ENCODE data around the gene CXCL11. TPM values are rescaled to one million over a fixed set of nuclear protein-coding genes. Genes with fewer than 3 reads are reported as not detected.
"Not testable (repeated sequence)": the region's sequence is repeated elsewhere in the genome, so short reads cannot be mapped to it uniquely, and the experiment has no call there.

Gene CXCL11
- total RNA-seq, 1 donor from 2014 or later = not detected

GRCh38 chr4:76000279-76000678 lies 35.6 kb downstream of the CXCL11 start:
- Histone ChIP-seq H3F3A (ENCODE audit: low read depth) (no peaks in the 10 kb centered on the region), H3K79me2 (ENCODE audit: low read depth) (no peaks in the 10 kb centered on the region), H3K4me2 (no peak overlapping the region), H3K9me3 (ENCODE audit: low read depth) (no peaks in the 10 kb centered on the region), H3K27me3 (no peaks in the 10 kb centered on the region), H3K4me3 (no peak overlapping the region), H4K20me1 (ENCODE audit: low read depth) (no peaks in the 10 kb centered on the region), H3K9ac (no peak overlapping the region), H3K4me1 (no peaks in the 10 kb centered on the region), H3K27ac (no peak overlapping the region), H3K36me3 (no peaks in the 10 kb centered on the region), H2AFZ (replicated peaks) (no peak overlapping the region)
- no peaks in the 10 kb centered on the region for H3K36me3 Mint-ChIP-seq
- no peak for DNase-seq (ENCODE audit: low spot score)
- TF ChIP-seq CTCF (IDR thresholded peaks at IDR 0.05) (no peak), EZH2 (IDR thresholded peaks at IDR 0.05) (no peak)
- H3K4me3 Mint-ChIP-seq = no peak overlapping the region
- no peaks in the 10 kb centered on the region for H3K4me1 Mint-ChIP-seq
- H3K27ac Mint-ChIP-seq = no peak overlapping the region
- H3K9me3 Mint-ChIP-seq = no peaks in the 10 kb centered on the region
- no peaks in the 10 kb centered on the region for H3K27me3 Mint-ChIP-seq (ENCODE audit: insufficient read depth, low read depth)

DNA sequence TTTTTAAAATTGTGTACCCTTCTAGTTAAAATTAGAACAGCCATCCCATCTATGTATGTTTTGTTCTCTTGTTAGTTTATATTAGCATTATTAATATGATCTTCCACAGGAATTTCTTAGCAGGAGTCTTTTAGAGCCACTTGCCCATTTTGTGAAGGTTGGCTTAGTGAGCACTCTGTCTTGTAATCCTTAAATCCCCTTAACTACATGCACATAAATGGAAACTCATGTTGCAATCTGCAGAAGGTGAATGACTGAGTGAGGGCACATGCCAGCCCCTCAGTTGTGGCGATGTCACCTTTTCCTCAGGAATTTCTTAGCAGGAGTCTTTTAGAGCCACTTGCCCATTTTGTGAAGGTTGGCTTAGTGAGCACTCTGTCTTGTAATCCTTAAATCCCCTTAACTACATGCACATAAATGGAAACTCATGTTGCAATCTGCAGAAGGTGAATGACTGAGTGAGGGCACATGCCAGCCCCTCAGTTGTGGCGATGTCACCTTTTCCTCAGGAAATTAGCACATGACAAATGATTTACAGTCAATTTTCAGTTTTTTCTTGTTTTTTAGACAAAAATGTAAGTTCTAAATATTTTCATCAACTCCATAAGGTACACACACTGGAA lies 37.2 kb downstream of the CXCL11 start:
- H3K27ac Mint-ChIP-seq, H3K9me3 Mint-ChIP-seq: not testable (repeated sequence)

GRCh38 chr4:75997946-75998345 lies 37.9 kb downstream of the CXCL11 start:
- H3K27ac ChIP-seq = no peak overlapping the region
- H3K4me3 ChIP-seq = no peak overlapping the region
- no peaks in the 10 kb centered on the region for H3K36me3 ChIP-seq
- H3K27ac Mint-ChIP-seq = no peak overlapping the region
- H3K79me2 ChIP-seq (ENCODE audit: low read depth) = no peaks in the 10 kb centered on the region
- no peaks in the 10 kb centered on the region for H3K27me3 ChIP-seq
- no peak overlapping the region for H3K4me2 ChIP-seq
- no peaks in the 10 kb centered on the region for H4K20me1 ChIP-seq (ENCODE audit: low read depth)
- no peaks in the 10 kb centered on the region for H3K27me3 Mint-ChIP-seq (ENCODE audit: insufficient read depth, low read depth)
- no peaks in the 10 kb centered on the region for H3K4me1 ChIP-seq
- H3K9ac ChIP-seq = no peak overlapping the region
- H3F3A ChIP-seq (ENCODE audit: low read depth) = no peaks in the 10 kb centered on the region
- H3K4me3 Mint-ChIP-seq = no peak overlapping the region
- no peaks in the 10 kb centered on the region for H3K9me3 ChIP-seq (ENCODE audit: low read depth)
- H2AFZ ChIP-seq (replicated peaks) = no peak overlapping the region
- no peaks in the 10 kb centered on the region for H3K36me3 Mint-ChIP-seq
- H3K4me1 Mint-ChIP-seq = no peaks in the 10 kb centered on the region
- H3K9me3 Mint-ChIP-seq = no peaks in the 10 kb centered on the region
- DNase-seq (ENCODE audit: low spot score) = no peak
- no peak for TF ChIP-seq EZH2phosphoT487 (IDR thresholded peaks at IDR 0.05)
- no peak for TF ChIP-seq CTCF (IDR thresholded peaks at IDR 0.05)
- TF ChIP-seq EZH2 (IDR thresholded peaks at IDR 0.05) = no peak

More for the DNA sequence above, 37.2 kb downstream of the CXCL11 start:
- DNase-seq (ENCODE audit: low spot score); H2AFZ ChIP-seq (replicated peaks); H3K27ac ChIP-seq; H3K36me3 Mint-ChIP-seq; H3K36me3 ChIP-seq; H3K9me3 ChIP-seq (ENCODE audit: low read depth); H3K27me3 ChIP-seq; H3K27me3 Mint-ChIP-seq (ENCODE audit: insufficient read depth, low read depth); H4K20me1 ChIP-seq (ENCODE audit: low read depth); H3K4me1 ChIP-seq; H3K4me3 ChIP-seq; H3K4me1 Mint-ChIP-seq; H3K4me3 Mint-ChIP-seq; H3F3A ChIP-seq (ENCODE audit: low read depth); H3K9ac ChIP-seq; H3K79me2 ChIP-seq (ENCODE audit: low read depth); H3K4me2 ChIP-seq: not testable (repeated sequence)

GRCh38 chr4:75997081-75997480 lies 38.8 kb downstream of the CXCL11 start:
- Mint-ChIP-seq H3K27me3 (ENCODE audit: insufficient read depth, low read depth) (no peaks in the 10 kb centered on the region), H3K36me3 (no peaks in the 10 kb centered on the region), H3K9me3 (no peaks in the 10 kb centered on the region), H3K27ac (no peak overlapping the region), H3K4me3 (no peak overlapping the region), H3K4me1 (no peaks in the 10 kb centered on the region)
- H3K36me3 ChIP-seq = no peaks in the 10 kb centered on the region
- no peak overlapping the region for H3K27ac ChIP-seq
- H2AFZ ChIP-seq (replicated peaks) = no peak overlapping the region
- H3F3A ChIP-seq (ENCODE audit: low read depth) = no peaks in the 10 kb centered on the region
- no peak overlapping the region for H3K4me3 ChIP-seq
- no peak overlapping the region for H3K9ac ChIP-seq
- no peaks in the 10 kb centered on the region for H3K27me3 ChIP-seq
- no peaks in the 10 kb centered on the region for H4K20me1 ChIP-seq (ENCODE audit: low read depth)
- H3K4me1 ChIP-seq = no peaks in the 10 kb centered on the region
- no peak overlapping the region for H3K4me2 ChIP-seq
- TF ChIP-seq EZH2 (IDR thresholded peaks at IDR 0.05) (no peak), EZH2phosphoT487 (IDR thresholded peaks at IDR 0.05) (no peak), CTCF (IDR thresholded peaks at IDR 0.05) (no peak)
- H3K79me2 ChIP-seq (ENCODE audit: low read depth) = no peaks in the 10 kb centered on the region
- DNase-seq (ENCODE audit: low spot score) = no peak
- H3K9me3 ChIP-seq (ENCODE audit: low read depth) = no peaks in the 10 kb centered on the region
